Activated CD4-positive, CD25-positive, alpha-beta regulatory T cell treated with anti-CD3 and anti-CD28 coated beads, Interleukin-2, amount 50 U/mL, for 16 hours (primary cell): ENCODE measurements around the gene CGB1.
"Not testable (repeated sequence)": the region's sequence is repeated elsewhere in the genome, so short reads cannot be mapped to it uniquely, and the experiment has no call there.

Source experiments
- DNase-seq: peaks from one replicate; pipeline ENCODE4 v3.0.0-alpha.2; 2020; ENCODE audit warnings: low read depth, low spot score

CGB1 gene

DNA sequence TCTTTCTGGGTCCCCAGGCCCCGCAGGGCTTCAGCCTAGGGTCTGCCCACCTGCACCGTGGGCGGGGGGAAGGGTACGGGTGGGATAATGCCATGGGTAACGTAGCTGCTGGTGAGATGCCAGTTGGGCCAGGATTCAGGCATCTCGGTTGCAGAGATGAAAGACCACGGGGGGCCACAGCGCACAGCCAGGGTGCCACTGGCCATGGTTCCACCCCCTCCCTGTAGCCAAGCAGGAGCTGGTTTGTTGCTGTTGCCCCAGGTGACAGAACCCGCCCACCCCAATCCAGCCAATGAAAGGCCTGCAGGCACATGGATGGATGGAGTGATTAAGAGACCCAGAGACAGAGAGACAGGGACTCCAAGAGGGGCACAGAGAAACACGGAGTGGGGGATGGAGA lies 21.9 kb upstream of the CGB1 start:
- no peak for DNase-seq

DNA sequence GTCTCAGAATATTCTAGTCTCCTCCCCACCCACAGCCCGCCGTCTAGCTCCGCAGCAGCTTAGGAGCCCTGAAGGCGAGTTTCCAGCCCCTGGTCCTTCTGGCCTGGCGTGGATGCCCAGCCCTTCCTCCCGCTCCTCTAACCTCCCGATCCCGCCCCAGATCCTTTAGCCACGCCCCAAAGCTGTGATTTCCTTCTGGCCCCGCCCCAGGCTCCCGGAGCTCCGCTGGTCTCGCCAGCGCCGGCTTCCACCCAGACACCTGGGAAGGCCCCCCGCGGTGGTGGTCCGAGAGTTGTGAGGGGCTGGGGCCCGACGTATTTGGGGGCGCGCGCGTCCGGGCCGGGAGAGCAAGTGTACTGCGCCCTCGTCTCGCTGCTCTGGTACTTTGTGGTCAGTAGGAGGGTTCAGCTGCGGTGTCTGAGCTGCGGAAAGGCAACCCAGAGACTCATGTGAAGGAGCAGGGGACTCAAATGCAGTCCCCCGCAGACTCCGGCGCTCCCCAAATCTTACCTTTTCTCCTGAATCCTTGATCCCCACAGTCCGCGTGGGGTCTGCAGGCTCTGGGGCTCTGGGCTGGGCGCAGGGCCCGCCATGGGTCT lies 21.0 kb upstream of the CGB1 start, which contains the start of gene CGB7:
CGB7 (minus strand) TSS at position 114 of the 599 bp plus-strand sequence. CDS start 2,374 bp downstream, outside the sequence.
- no peak for DNase-seq

DNA sequence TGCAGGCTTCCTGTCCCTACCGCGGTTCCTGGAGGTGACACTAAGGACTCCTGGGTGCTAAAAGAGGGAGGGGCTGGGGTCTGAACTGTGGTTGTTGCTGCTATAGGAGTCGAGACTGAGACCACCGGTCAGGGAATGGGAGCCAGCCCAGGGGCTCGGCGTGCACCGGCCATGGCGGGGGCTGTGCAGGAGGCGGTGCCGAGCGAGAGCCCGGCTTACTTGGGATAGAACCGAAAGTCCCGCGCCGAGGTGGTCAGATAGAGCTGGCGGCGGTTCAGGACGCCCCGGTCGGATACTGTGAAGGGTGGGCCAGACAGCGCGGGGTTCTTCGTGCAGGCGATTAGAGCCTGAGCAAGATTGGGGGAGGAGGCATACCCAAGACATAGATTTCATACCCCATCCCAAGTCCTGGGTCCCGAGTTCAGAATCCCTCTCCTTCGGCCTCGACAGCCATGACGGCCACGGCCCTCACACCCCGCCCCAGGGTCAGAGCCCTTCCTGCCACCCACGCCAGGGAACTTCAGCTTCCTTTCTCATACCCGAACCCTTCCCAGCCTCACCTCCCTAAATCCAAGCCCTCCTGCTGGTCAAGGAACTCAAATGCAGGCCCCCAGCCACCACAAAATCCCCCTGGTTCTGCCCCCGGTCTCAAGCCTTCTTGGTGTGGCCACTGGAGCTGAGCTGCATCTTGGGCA lies 20.4 kb upstream of the CGB1 start:
- not testable (repeated sequence) for DNase-seq

GRCh38 chr19:49056101-49056901 lies 19.6 kb upstream of the CGB1 start:
- DNase-seq, result no peak

- not testable (repeated sequence) for DNase-seq
These were observed 13.8 kb upstream of the CGB1 start for GRCh38 chr19:49050376-49051033.

GRCh38 chr19:49049834-49050233 lies 13.1 kb upstream of the CGB1 start:
- DNase-seq, result not testable (repeated sequence)

DNA sequence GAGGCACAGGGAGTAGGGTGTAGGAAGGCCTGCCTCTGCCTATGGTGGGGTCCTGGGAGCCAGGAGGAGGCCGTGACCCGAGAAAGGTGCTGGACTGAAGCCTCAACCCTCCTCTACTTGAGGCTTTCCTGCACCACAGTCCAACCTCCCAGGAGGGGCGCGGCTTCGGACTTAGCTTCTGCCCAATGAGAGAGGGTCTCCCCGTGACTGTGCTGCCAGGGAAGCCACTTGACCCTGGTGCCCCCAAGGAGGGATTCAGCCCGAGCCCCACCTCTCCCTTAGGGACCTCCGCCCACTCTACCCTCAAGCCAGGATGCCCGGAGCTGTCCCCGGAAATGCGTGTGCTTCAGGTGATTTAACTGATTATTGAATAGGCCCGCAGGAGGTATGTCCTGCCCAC lies 12.3 kb upstream of the CGB1 start, which contains the start of gene CGB8:
CGB8 (minus strand) TSS at position 101 of the 400 bp plus-strand sequence. CDS start 372 bp downstream, outside the sequence.
- DNase-seq, result not testable (repeated sequence)

- DNase-seq, result not testable (repeated sequence)
These were observed 6.9 kb upstream of the CGB1 start, which contains the start of gene CGB5 for GRCh38 chr19:49043548-49043947. CGB5 (plus strand) TSS chr19:49043848; CDS start chr19:49044210, 362 bp downstream.

DNA sequence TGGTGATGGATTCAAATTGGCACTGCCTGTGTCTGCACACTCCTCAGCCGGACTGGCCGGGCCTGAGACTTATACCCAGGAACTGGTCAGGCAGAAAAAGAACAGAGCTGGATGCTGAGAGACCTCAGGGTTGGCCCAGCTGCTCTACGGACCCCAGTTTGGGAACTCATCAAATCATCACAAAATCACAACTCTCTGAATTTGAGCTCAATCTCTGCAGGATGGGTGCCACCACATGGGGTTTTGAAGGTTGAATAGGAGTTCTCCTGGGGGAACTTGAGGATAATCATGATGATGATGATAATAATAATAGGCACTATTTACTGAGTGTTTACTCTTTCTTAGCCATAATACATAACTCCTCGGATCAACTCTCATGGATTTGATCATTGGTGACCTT lies 6.0 kb upstream of the CGB1 start:
- not testable (repeated sequence) for DNase-seq

DNA sequence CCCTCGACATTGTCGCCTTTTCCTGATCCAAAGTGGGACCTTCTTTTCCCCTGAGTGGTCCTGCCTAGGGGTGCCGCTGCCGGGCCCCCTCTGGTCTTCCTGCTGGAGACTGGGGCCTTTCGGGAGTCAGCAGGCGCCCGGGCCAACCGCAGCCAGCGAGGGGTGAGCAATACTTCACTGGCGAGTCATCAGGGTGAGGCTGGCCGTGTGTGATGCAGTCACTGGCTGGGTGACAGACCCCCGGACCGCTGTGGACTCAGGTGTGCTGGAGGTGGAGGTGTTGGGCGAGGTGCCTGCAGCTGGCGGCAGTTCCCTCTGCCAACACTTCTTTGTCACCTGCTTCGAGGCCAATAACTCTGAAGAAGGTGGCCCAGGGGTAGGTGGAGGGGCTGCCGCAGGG lies 5.5 kb upstream of the CGB1 start:
- DNase-seq, result no peak

DNA sequence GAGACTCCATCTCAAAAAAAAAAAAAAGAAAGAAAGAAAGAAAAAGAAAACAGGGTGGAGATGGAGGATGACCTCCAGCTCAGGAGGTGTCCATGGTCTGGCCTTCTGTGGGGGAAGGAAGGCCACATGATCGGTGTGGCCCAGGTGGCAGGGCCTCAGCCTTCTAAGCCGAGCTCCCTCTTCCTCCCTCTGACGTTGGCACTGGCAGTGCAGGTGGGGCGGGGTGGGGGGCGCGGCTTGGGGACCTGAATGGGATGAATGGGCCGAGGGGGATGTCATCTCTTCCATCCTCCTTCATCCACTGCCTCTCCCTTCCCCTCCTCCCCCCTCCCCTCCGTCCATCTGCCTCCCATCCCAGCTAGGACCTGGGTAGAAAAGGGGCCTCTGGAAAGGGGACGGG lies 3.0 kb upstream of the CGB1 start:
- DNase-seq, result not testable (repeated sequence)

DNA sequence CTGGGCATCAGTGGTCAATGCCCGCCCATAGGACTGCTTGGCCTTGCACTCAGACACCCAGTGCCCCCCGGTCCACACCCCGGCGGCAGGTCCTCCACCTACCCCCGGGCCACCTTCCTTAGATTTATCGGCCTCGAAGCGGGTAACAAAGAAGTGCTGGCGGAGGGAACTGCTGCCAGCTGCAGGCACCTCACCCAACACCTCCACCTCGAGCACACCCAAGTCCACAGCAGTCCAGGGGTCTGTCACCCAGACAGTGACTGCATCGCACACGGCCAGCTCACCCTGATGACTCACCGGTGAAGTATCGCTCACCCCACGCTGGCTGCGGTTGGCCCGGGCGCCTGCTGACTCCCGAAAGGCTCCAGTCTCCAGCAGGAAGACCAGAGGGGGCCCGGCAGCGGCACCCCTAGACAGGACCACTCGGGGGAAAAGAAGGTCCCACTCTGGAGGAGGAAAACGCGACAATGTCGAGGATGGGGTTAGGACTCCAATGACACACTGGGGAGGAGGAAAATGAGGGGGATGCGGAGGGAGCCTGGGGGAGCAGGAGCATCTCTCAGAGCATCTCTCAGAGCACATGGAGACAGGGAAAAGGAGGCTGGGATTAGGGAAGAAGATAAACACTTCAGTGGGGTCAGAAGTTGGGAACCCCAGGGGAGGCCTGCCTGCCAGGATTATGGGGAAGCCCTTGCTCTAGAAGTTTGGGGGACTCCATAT lies 2.0 kb upstream of the CGB1 start:
- DNase-seq, result not testable (repeated sequence)

DNA sequence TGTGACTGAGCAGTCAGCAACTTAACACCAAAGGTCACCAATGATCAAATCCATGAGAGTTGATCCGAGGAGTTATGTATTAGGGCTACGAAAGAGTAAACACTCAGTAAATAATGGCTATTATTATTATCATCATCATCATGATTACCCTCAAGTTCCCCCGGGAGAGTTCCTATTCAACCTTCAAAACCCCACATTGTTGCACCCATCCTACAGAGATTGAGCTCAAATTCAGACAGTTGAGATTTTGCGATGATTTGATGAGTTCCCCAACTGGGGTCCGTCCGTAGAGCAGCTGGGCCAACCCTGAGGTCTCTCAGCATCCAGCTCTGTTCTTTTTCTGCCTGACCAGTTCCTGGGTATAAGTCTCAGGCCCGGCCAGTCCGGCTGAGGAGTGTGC lies 1.4 kb upstream of the CGB1 start:
- DNase-seq, result not testable (repeated sequence)

GRCh38 chr19:49031642-49032301 lies 4.9 kb downstream of the CGB1 start, which contains the start of gene CGB2:
CGB2 (plus strand) TSS chr19:49031890; CDS start chr19:49032096, 206 bp downstream.
- DNase-seq, result peak; percentile 8

DNA sequence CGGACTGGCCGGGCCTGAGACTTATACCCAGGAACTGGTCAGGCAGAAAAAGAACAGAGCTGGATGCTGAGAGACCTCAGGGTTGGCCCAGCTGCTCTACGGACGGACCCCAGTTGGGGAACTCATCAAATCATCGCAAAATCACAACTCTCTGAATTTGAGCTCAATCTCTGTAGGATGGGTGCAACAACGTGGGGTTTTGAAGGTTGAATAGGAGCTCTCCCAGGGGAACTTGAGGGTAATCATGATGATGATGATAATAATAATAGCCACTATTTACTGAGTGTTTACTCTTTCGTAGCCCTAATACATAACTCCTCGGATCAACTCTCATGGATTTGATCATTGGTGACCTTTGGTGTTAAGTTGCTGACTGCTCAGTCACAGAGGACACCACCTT lies 6.4 kb downstream of the CGB1 start:
- not testable (repeated sequence) for DNase-seq

GRCh38 chr19:49029749-49030148 lies 6.9 kb downstream of the CGB1 start:
- DNase-seq, result not testable (repeated sequence)

GRCh38 chr19:49028686-49029085 lies 8.0 kb downstream of the CGB1 start:
- DNase-seq, result not testable (repeated sequence)

GRCh38 chr19:49025599-49025998 lies 11.1 kb downstream of the CGB1 start:
- not testable (repeated sequence) for DNase-seq

GRCh38 chr19:49025088-49025487 lies 11.6 kb downstream of the CGB1 start:
- DNase-seq, result not testable (repeated sequence)

DNA sequence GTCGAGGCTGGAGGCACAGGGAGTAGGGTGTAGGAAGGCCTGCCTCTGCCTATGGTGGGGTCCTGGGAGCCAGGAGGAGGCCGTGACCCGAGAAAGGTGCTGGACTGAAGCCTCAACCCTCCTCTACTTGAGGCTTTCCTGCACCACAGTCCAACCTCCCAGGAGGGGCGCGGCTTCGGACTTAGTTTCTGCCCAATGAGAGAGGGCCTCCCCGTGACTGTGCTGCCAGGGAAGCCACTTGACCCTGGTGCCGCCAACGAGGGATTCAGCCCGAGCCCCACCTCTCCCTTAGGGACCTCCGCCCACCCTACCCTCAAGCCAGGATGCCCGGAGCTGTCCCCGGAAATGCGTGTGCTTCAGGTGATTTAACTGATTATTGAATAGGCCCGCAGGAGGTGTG lies 12.5 kb downstream of the CGB1 start, which contains the start of gene CGB3:
CGB3 (minus strand) TSS at position 101 of the 400 bp plus-strand sequence. CDS start 362 bp downstream, outside the sequence.
- not testable (repeated sequence) for DNase-seq
